OCI-LY1 (cell line): ENCODE measurements around the gene CFAP69.

Experiments used
- H2AFZ ChIP-seq: fragments of 200-600 bp; sonication (generic), shearing (Covaris generic); 2 replicates; pipeline ENCODE4 v1.6.0; 2014; ENCODE audit warnings: antibody characterized with exemption, mild to moderate bottlenecking, low read length
- H3F3A ChIP-seq: fragments of 200-600 bp; sonication (generic), shearing (Covaris generic); 2 replicates; pipeline ENCODE4 v1.6.0; 2014; ENCODE audit warnings: mild to moderate bottlenecking, antibody characterized with exemption, low read length, moderate library complexity; ENCODE audit not compliant: insufficient read depth
- H3K27ac ChIP-seq: fragments of 200-600 bp; sonication (generic); 2 replicates; pipeline ENCODE4 v1.5.1; 2014; ENCODE audit warnings: low read length, mixed run types, mild to moderate bottlenecking, low read depth; ENCODE audit not compliant: poor library complexity, severe bottlenecking
- H3K27me3 ChIP-seq: fragments of 200-600 bp; sonication (generic); 2 replicates; pipeline ENCODE4 v1.6.0; 2014; ENCODE audit warnings: antibody characterized with exemption, mild to moderate bottlenecking, low read length, moderate library complexity; ENCODE audit not compliant: insufficient read depth
- H3K36me3 ChIP-seq: fragments of 200-600 bp; sonication (generic); 2 replicates; pipeline ENCODE4 v1.6.1; 2014; ENCODE audit warnings: mild to moderate bottlenecking, antibody characterized with exemption, low read length, moderate library complexity, mixed read lengths; ENCODE audit not compliant: insufficient read depth
- H3K4me1 ChIP-seq: fragments of 200-600 bp; sonication (generic); 2 replicates; pipeline ENCODE4 v1.5.1; 2014; ENCODE audit warnings: mild to moderate bottlenecking, low read length, moderate library complexity; ENCODE audit not compliant: insufficient read depth, severe bottlenecking
- H3K4me2 ChIP-seq: fragments of 200-600 bp; sonication (generic), shearing (Covaris generic); 2 replicates; pipeline ENCODE4 v1.6.1; 2014; ENCODE audit warnings: low read length
- H3K4me3 ChIP-seq: fragments of 200-600 bp; sonication (generic); 2 replicates; pipeline ENCODE4 v1.5.1; 2014; ENCODE audit warnings: low read length, low read depth, mild to moderate bottlenecking, mixed read lengths; ENCODE audit not compliant: poor library complexity, severe bottlenecking
- H3K79me2 ChIP-seq: fragments of 200-600 bp; shearing (Covaris generic); 2 replicates; pipeline ENCODE4 v1.6.1; 2016; ENCODE audit warnings: mixed run types, low read length, mixed read lengths; ENCODE audit not compliant: insufficient read depth
- H3K9ac ChIP-seq: fragments of 200-600 bp; sonication (generic), shearing (Covaris generic); 2 replicates; pipeline ENCODE4 v1.6.1; 2014; ENCODE audit warnings: mild to moderate bottlenecking, low read length, mixed read lengths
- H3K9me2 ChIP-seq: fragments of 200-600 bp; sonication (generic), shearing (Covaris generic); 2 replicates; pipeline ENCODE4 v1.6.1; 2014; ENCODE audit warnings: low read depth, mild to moderate bottlenecking, low read length, mixed read lengths
- H3K9me3 ChIP-seq: fragments of 200-600 bp; shearing (Covaris generic); 2 replicates; pipeline ENCODE4 v1.6.1; 2014; ENCODE audit warnings: low read length, mixed read lengths
- H4K20me1 ChIP-seq: fragments of 200-600 bp; sonication (generic), shearing (Covaris generic); 2 replicates; pipeline ENCODE4 v1.6.0; 2016; ENCODE audit warnings: mild to moderate bottlenecking, low read length; ENCODE audit not compliant: insufficient read depth
- CTCF ChIP-seq: fragments of 200-600 bp; sonication (generic), shearing (Covaris generic); IDR thresholded peaks from 2 replicates; pipeline ENCODE4 v1.5.1; 2017; ENCODE audit warnings: mild to moderate bottlenecking, antibody characterized with exemption, low read length, moderate library complexity, mixed read lengths
- EZH2 ChIP-seq: fragments of 200-600 bp; sonication (generic), shearing (Covaris generic); IDR thresholded peaks from 2 replicates; pipeline ENCODE4 v1.8.0; 2017; ENCODE audit warnings: borderline replicate concordance, mixed run types, mild to moderate bottlenecking, antibody characterized with exemption, low read length, moderate library complexity, mixed read lengths

The CFAP69 gene

GRCh38 chr7:90211391-90212148 is 33.4 kb upstream of the CFAP69 start, which contains the start of gene STEAP2:
Gene STEAP2, plus strand, starts transcription at chr7:90211740. Its CDS starts 13,343 bp downstream, at chr7:90225083.
- H3K27ac ChIP-seq = no peak within 1 kb of the TSS
- H3K4me2 ChIP-seq = no peak within 1 kb of the TSS
- H3K4me1 ChIP-seq = no peaks in the 10 kb centered on the region
- no peak within 1 kb of the TSS for H2AFZ ChIP-seq
- no peaks in the 10 kb centered on the region for H3K79me2 ChIP-seq
- H3K27me3 ChIP-seq = no peaks in the 10 kb centered on the region
- no peaks in the 10 kb centered on the region; the same call in 1 of the 2 replicates for H3K9me2 ChIP-seq
- H3K9ac ChIP-seq = no peak within 1 kb of the TSS
- H3K9me3 ChIP-seq = no peaks in the 10 kb centered on the region
- TF ChIP-seq CTCF (no peak), EZH2 (no peak)
- H3K36me3 ChIP-seq = no peaks in the 10 kb centered on the region
- no peaks in the 10 kb centered on the region for H4K20me1 ChIP-seq
- no peak within 1 kb of the TSS for H3K4me3 ChIP-seq
- H3F3A ChIP-seq = no peaks in the 10 kb centered on the region

- H4K20me1 ChIP-seq = no peaks in the 10 kb centered on the region
- H3K9me2 ChIP-seq = no peaks in the 10 kb centered on the region; the same call in 1 of the 2 replicates
- H2AFZ ChIP-seq = no peak overlapping the region
- H3K4me2 ChIP-seq = no peak overlapping the region
- TF ChIP-seq CTCF (no peak), EZH2 (no peak)
- no peak overlapping the region for H3K9ac ChIP-seq
- no peaks in the 10 kb centered on the region for H3K79me2 ChIP-seq
- H3K27ac ChIP-seq = no peak overlapping the region
- no peaks in the 10 kb centered on the region for H3K27me3 ChIP-seq
- H3K36me3 ChIP-seq = no peaks in the 10 kb centered on the region
- no peaks in the 10 kb centered on the region for H3K9me3 ChIP-seq
- H3K4me3 ChIP-seq = no peak overlapping the region
- no peaks in the 10 kb centered on the region for H3F3A ChIP-seq
- no peaks in the 10 kb centered on the region for H3K4me1 ChIP-seq
Observed at GRCh38 chr7:90212149-90212495, 32.9 kb upstream of the CFAP69 start.

GRCh38 chr7:90213521-90213920 is 31.5 kb upstream of the CFAP69 start:
- H2AFZ ChIP-seq = no peak overlapping the region
- no peak overlapping the region for H3K4me2 ChIP-seq
- H3K36me3 ChIP-seq = no peaks in the 10 kb centered on the region
- H3K4me1 ChIP-seq = no peaks in the 10 kb centered on the region
- no peaks in the 10 kb centered on the region for H3K79me2 ChIP-seq
- no peaks in the 10 kb centered on the region for H3K9me3 ChIP-seq
- H3K9ac ChIP-seq = no peak overlapping the region
- H3K27ac ChIP-seq = no peak overlapping the region
- H3K4me3 ChIP-seq = no peak overlapping the region
- TF ChIP-seq EZH2 (no peak), CTCF (no peak)
- no peaks in the 10 kb centered on the region for H3F3A ChIP-seq
- no peaks in the 10 kb centered on the region; the same call in 1 of the 2 replicates for H3K9me2 ChIP-seq
- no peaks in the 10 kb centered on the region for H3K27me3 ChIP-seq
- no peaks in the 10 kb centered on the region for H4K20me1 ChIP-seq
